NCI-H187 (cell line): ENCODE results near the gene MEAK7.
A peak's percentile ranks its signal among the peaks of the same experiment; 100 is the strongest.

ENCODE experiments used
- DNase-seq, 2 experiments: peaks; one replicate each; lab custom pipeline; 2025; lab: John Stamatoyannopoulos, UW

The MEAK7 gene

DNA sequence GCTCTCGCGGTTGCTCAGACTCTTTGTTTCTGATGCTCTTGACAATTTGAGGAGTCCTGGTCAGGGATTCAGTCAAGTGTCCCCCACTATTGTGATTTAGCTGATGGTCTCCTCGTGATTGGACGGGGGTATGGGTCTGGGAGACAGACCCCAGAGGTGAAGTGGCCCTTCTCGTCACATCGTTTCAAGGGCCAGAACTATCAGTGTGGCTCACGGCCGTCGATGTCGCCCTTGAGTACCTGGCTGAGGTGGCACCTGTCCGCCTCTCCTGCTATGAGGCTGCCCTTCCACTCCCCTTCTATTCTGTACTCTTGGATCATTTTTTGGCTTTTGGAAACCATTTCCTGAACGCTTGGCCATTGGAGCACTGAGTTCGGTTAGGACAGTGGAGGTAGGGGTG lies 7.4 kb upstream of the MEAK7 start:
- DNase-seq = no peak

GRCh38 chr16:84511180-84511800 lies 6.8 kb upstream of the MEAK7 start:
- DNase-seq = peak; percentile 46 to 70

GRCh38 chr16:84509032-84509950 lies 4.8 kb upstream of the MEAK7 start:
- no peak for DNase-seq

DNA sequence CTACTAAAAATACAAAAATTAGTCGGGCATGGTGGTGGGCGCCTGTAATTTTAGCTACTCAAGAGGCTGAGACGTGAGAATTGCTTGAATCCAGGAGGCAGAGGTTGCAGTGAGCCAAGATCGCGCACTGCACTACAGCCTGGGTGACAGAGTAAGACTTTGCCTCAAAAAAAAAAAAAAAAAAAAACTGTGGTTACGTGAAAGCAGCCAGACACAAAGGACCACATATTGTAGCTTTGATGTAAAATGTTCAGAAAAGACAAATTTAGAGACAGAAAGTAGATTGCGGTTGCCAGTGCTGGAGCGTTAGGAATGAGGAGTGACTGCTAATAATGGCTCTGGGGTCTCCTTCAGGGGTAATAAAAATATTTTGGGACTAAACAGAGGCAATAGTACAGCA lies 4.0 kb upstream of the MEAK7 start:
- no peak for DNase-seq

DNA sequence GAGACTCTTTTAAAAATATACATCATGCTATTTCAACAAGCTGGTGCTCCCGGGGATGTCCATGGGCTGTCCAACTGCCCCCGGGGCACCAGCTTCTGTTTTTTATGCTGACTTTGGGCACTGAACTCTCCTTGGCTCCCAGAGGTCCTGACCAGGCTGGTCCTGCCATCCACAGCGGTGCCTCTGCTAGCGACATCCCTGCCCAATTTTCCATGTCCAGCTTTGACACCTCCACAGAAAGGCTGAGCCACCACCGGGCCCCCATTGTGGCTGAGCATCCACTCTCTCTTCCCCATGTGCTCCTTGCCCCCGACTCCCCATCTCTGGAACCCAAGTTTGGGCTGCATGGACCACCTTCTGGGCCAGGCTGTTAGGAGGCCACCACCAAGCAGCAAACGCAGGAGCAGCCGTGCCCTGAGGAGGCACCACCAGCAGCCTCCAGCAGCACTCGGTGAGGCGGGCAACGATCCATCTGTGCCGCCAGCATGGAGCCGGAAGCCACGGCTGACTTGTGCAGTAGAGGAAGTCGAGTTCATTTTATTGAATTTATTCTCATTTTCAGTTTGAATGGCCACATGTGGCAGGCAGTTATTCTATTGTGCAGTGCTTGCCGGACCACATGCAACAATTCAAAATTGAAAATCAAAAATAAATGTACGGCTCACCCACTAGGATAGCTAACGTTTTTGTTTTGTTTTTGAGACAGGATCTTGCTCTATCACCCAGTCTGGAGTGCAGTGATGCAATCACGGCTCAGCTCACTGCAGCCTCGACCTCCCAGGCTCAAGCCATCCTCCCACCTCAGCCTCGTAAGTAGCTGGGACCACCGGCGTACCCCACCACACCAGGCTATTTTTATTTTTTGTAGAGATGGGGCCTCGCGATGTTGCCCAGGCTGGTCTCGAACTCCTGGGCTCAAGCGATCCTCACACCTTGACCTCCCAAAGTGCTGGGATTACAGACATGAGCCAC lies 2.8 kb upstream of the MEAK7 start:
- DNase-seq = no peak

DNA sequence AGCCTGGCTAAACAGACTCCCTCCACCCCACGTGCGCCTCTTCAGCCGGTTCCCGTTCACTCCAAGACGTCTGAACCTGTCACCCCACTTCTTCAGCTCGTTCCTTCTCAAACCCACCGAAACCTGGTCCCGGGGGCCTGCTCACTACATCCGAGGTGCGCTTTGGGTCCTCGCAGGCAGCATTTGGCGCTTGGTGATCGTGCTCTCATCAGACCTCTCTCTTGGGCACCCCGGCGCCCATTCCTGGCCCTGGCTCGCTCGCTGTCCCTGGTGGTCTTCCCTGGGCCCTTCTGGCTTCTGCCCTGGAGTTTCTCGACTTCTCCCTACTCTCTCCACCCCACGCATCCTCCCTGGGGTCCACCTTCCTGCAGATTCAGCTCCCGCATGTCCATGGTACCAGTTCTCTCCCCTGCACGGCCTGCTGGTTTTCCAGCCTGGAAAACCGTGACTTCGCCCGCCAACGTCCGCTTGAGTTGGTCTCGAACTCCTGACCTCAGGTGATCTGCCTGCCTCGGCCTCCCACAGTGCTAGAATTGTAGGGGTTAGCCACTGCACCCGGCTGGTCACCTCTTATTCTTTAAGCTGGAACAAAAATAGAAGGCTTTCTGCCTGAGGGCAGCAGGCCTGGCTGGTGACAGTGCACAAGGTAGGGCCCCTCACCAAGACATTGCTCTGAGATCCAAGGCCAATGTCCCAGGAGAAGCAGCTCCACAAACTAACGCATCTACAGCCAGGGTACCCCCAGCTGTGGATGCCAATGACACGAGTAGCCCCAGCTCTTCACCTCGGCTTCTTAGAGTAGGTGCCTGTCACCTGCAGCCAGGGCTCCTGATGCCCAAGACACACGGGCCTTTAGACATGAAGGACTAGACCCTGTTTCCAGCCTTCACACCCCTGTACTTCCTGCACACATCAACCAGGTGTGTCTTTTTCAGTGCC lies 1.1 kb upstream of the MEAK7 start:
- DNase-seq = no peak

DNA sequence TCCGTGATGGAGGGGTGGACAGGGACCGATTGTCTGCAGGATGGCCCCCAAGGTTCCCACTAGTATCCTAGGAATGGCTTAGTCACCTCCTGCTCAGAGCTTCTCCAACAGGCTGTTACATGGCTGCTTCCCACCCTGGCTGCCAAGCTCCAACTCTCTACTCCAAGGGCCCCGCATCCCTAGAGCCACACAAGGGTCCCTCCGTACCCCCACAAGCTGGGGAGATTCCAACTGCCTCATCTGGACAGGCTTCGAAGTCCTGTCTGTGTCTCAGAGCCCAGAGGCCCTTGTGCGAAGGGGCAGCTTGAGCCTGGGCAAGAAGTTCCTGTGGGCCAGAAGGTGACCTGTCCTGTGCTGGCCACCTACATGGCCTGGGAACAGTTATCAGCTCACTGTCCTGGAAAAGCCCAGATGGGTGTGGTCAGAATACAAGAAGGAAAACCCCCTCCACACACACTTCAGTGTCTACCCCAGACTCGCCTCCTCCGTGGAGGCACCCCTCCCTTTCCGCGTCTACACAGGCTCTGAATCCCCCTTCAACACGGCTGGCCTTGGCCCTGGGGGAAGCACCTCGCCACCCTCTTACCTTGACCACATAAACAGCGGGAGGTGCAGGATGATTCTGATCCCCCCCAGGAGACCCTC lies 586 bp downstream of the MEAK7 start:
- DNase-seq = no peak

DNA sequence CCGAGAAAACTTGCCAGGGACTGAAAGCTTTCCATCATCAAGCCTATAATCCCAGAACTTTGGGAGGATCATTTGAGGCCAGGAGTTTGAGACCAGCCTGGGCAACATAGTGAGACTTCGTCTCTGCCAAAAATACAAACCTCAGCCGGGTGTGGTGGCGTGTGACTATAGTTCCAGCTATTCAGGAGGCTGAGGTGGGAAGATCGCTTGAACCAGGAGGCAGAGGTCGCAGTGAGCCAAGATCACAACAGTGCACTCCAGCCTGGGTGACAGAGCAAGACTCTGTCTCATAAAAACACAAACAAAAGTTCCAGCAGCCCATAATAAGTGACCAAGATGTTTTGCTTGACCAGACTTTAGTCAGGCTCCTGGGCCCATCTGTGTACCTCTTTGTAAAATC lies 1.9 kb downstream of the MEAK7 start:
- no peak for DNase-seq

DNA sequence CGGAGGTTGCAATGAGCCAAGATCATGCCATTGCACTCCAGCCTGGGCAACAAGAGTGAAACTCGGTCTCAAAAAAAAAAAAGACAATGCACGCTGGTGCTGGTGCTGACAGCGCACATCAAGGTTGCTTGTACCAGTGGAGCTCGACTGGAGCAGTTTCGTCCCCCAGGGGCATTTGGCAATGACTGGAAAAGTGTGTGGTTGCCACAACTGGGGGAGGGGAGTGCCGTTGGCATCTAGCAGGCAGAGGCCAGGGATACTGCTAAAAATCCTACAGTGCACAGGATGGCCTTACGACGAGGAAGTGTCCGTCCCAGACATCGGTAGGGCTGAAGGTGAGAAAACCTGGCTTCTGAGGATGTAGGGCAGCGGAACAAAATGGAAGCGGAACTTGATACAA lies 2.4 kb downstream of the MEAK7 start:
- no peak for DNase-seq

DNA sequence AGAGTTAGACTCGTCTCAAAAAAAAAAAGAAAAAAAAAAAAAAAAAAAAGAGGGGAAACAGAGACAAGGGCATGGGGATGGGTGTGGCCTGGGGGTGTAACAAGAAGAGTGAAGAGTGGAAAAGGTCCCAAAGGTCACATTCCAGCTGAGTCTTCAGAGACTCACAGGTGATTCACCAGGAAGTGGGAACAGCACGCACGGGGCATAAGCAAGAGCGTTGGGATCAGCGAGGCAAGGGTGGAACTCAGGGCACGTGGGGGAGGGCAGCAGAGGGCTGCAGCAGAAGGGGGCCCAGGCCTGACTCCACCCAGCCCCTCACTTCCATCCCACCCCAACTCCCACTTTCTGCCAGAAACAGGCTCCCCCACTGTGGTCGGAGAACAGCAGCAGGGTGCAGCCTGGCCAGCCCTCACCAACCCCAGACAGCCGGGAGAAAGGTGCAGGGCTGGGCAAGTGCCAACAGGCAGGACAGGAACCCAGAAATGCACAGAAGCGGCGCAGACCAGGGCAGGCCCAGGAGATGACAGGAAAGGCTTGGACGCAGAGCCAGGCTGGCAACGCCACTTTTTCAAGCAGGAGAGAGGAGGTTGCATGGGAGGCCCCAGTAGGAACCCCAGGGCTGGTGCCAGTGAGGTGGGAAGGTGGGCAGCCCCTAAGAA lies 3.3 kb downstream of the MEAK7 start:
- DNase-seq = no peak

DNA sequence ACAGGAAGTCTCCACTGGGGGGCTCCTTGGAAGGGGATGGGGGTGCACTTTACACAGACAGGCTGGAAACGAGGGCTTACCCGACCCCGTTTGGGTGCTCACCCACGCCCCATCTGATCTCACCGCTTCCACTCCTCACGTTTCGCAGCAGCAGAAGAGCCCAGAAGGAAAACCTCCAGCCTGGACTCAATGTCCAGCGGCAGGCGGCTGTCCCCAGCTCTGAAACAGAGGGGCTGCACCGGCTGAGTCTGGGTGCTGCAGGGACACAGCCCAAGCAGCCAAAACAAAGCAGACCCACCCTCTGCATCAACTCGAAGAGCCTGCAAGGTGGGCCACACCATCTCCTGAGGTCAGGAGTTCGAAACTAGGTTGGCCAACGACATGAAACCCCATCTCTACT lies 3.9 kb downstream of the MEAK7 start:
- DNase-seq = no peak

- DNase-seq = no peak
These were observed 4.8 kb downstream of the MEAK7 start for GRCh38 chr16:84499638-84500037.

GRCh38 chr16:84498859-84499620 lies 5.4 kb downstream of the MEAK7 start:
- DNase-seq = no peak

GRCh38 chr16:84498223-84498610 lies 6.2 kb downstream of the MEAK7 start:
- no peak for DNase-seq

GRCh38 chr16:84497418-84498222 lies 6.8 kb downstream of the MEAK7 start:
- no peak for DNase-seq

GRCh38 chr16:84496991-84497390 lies 7.5 kb downstream of the MEAK7 start:
- no peak for DNase-seq

GRCh38 chr16:84495506-84495905 lies 9.0 kb downstream of the MEAK7 start:
- no peak for DNase-seq

DNA sequence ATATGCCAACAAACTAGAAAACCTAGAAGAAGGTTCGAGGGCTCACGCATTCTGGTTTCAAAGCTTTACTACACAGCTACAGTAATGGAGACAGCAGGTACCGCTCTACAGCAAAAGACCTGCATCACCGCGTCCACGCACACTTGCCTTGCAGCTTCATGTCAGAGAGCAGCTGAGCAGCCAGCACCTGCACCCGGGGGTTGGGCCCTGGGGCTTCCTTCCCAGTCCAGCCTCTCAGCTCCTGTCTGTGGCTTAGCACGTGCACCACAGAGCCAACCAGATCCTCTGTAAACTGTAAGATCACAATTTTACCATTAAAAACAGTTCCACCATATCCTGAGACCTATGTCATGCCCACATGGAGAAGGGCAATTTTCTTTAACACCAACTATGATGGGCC lies 15.3 kb downstream of the MEAK7 start:
- no peak for DNase-seq

- DNase-seq = no peak
These were observed 17.1 kb downstream of the MEAK7 start for GRCh38 chr16:84487358-84487757.
